Right lobe of liver (tissue), 4 donors: ENCODE results near the gene PCSK7.

Source experiments
- POLR2A ChIP-seq: fragments of 450-650 bp; IDR thresholded peaks from one replicate; pipeline ENCODE4 v1.6.1; 2017; ENCODE audit warnings: antibody characterized with exemption, mild to moderate bottlenecking
- TF ChIP-seq, protein P1 (sequence below), 4 donors: fragments of 200-600 bp in 3 of 4; fragments of 450-650 bp in 1 of 4; IDR thresholded peaks; one replicate each; pipeline versions ENCODE4 v1.5.1 to v1.8.0; 2016 to 2022; ENCODE audit warnings: antibody characterized with exemption in 4 of 4, mild to moderate bottlenecking in 2 of 4
- donor health status: DM: no; HTN: no; CAD: no.
- donor health status: DM: no; HTN: no; CAD: no.
- donor health status: DM: no; HTN: yes; CAD: no.

GRCh38 chr11:117195258-117195657, 36.6 kb downstream of the PCSK7 start:
- TF ChIP-seq, protein P1, sequence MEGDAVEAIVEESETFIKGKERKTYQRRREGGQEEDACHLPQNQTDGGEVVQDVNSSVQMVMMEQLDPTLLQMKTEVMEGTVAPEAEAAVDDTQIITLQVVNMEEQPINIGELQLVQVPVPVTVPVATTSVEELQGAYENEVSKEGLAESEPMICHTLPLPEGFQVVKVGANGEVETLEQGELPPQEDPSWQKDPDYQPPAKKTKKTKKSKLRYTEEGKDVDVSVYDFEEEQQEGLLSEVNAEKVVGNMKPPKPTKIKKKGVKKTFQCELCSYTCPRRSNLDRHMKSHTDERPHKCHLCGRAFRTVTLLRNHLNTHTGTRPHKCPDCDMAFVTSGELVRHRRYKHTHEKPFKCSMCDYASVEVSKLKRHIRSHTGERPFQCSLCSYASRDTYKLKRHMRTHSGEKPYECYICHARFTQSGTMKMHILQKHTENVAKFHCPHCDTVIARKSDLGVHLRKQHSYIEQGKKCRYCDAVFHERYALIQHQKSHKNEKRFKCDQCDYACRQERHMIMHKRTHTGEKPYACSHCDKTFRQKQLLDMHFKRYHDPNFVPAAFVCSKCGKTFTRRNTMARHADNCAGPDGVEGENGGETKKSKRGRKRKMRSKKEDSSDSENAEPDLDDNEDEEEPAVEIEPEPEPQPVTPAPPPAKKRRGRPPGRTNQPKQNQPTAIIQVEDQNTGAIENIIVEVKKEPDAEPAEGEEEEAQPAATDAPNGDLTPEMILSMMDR (IDR thresholded peaks at IDR 0.05), result no peak
- TF ChIP-seq POLR2A, result no peak
